GM21529 (cell line): ENCODE results near the gene HAPLN1.

Experiments used
- ATAC-seq: cut with Tn5 transposase; IDR thresholded peaks from one replicate; pipeline ENCODE4 v1.9.1; 2021; ENCODE audit not compliant: unreplicated experiment

Gene HAPLN1

DNA sequence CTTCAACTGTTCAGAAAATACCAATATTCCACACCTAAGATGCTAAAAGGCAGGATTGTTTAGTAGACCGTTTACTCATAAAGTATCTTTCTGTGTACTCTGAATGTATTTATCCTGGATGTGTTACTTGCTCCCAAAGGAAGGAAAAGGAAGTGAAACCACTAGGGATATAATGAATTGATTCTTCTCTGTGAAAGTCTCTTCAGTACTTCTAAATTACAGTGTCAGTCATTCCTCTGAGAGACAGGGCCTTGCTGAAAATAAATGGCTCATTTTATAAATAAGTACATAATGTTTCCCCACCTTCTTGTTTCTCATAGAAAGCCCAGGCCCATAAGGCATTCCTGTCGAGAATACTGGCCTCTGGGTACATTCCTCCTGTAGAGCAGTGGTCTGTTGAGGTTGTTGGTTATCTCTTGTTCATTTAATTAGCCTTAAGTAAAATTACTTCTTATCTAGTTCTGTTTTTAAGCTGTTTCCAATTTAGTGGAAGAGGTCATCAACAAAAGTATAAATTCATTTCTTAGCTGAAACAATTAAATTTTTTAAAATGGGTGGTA is 1.6 kb downstream of the HAPLN1 start:
- ATAC-seq: no peak

- peak; percentile 77 for ATAC-seq
These were observed 2.3 kb downstream of the HAPLN1 start for GRCh38 chr5:83718195-83718825.

- ATAC-seq: no peak
These were observed 5.2 kb downstream of the HAPLN1 start for GRCh38 chr5:83715236-83716065.

DNA sequence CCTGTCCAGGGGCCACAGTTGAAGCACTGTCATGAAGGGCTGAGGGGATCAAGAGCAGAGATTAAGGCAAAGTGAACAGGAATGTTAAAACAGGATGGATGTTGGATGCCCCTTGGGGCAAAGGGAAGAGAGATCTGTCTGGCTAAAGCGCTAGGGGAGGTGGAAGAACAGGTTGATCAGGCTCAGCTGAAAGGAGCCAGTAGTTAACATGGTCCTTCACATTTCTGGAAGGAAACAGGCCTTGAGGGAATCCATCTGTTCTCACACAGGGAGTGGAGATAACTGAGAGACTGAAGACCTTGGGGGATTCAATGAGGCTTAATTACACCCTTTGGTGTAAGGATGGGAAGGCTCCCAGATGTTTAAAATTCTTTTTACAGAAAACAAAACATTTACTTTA is 5.8 kb downstream of the HAPLN1 start:
- ATAC-seq: no peak

GRCh38 chr5:83711982-83712601 is 8.6 kb downstream of the HAPLN1 start:
- peak; percentile 84 for ATAC-seq

GRCh38 chr5:83709973-83710372 is 10.7 kb downstream of the HAPLN1 start:
- ATAC-seq: no peak

DNA sequence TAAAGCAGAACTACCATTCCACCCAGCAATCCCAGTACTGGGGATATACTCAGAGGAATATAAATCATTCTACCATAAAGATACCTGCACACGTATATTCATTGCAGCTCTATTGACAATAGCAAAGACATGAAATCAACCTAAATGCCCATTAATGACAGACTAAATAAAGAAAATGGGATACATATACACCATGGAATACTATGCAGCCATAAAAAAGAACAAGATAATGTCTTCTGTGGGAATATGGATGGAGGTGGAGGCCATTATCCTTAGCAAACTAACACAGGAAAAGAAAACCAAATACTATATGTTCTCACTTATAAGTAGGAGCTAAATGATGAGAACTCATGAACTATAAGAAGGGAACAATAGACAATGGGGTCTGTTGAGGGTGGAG is 12.5 kb downstream of the HAPLN1 start:
- no peak for ATAC-seq

DNA sequence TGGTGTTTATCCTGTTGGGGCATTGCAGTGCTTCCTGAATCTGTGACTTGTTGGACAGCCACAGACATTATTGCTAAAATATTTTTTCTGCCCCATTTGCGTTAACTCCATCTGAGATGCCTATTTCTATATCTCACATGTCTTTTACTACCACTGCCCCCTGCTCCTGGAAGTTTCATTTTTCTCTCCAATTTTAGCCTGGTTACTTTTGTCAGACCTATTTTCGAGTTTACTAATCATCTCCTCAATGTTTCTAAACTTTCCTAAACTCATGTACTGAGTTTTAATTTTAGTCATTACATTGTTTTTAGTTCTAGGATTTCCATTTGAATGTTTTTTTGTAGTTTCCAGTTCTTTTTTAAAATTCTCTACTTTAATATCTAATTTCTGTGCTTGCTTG is 17.6 kb downstream of the HAPLN1 start:
- ATAC-seq: no peak

GRCh38 chr5:83701886-83702285 is 18.8 kb downstream of the HAPLN1 start:
- no peak for ATAC-seq

DNA sequence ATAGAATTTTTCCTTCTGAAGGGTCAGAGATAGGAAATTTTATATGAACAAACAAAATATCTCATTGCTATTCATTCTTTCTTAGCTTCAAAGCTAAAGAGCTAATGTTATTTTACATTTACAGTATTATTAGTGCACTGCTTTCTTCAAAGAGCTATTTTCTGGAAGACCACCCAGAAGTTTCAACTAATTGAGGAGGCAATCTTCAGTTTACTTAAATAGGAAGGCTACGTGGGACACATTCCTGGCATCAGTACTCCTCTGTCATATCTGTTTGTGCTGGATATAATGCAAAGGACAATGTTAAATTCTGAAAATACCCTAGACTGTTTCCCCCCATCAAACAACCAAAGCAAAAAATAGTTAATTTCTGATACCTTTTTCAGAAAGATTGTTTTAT is 30.8 kb downstream of the HAPLN1 start:
- ATAC-seq: no peak

- ATAC-seq: no peak
These were observed 32.4 kb downstream of the HAPLN1 start for GRCh38 chr5:83688281-83688680.

- no peak for ATAC-seq
These were observed 33.5 kb downstream of the HAPLN1 start for GRCh38 chr5:83687124-83687619.

GRCh38 chr5:83686251-83686650 is 34.4 kb downstream of the HAPLN1 start:
- no peak for ATAC-seq

DNA sequence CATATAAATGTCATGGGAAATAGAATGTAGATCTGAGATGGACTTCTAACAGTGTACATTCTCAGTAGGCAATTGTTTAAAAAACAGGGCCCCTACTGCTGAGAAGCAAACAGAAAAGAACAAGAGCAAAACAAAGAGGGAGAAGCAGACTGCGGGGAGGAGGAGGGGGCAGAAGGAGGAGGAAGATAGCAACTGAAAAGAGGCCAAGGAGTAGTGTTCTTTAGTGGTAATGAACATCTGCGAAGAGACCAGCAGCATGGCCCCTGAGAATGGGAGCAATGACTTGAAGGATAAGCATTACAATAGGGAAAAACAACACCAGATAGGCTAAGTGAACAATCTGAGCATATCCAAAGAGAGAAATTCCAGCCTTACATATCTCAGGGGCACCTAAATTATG is 36.8 kb downstream of the HAPLN1 start:
- ATAC-seq: no peak

GRCh38 chr5:83672646-83673045 is 48.0 kb downstream of the HAPLN1 start:
- no peak for ATAC-seq

DNA sequence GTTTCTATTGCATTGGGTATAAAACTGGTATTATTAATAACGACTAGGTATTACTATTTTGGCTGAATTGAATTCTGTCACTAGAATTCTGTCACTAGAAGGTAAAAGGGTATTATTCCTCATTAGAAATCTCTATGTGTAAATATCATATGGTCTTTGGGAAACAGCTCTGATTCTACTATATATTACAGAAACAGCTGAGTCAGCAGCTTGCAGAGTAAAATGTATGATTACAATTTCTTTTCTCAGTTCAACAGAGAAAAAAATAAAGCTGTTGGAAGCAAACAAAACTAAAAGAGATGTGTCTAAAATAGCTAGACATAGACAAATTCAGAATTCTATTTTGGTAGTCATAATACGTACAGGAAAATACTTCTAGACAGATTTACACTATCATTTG is 48.5 kb downstream of the HAPLN1 start:
- no peak for ATAC-seq

DNA sequence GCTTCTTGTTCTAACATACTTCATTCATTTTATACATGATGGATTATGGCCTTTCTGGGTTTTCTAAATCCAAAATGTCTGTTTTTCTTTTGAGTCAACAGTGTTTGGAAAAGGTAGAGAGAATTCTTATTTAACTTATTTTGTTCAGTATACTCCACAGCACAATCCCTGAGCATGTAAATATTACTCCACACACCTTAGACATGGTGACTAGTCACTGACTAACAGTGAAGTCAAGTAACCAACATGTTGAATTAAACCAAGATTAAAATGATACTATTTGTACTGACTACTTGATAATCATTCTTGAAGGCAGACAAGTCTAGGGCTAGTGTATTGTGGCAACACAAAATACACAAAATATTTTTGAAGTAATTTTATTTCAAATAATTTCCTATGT is 55.0 kb downstream of the HAPLN1 start:
- ATAC-seq: no peak

- peak; percentile 55 for ATAC-seq
These were observed 58.1 kb downstream of the HAPLN1 start for GRCh38 chr5:83662558-83662957.

GRCh38 chr5:83657807-83658525 is 62.7 kb downstream of the HAPLN1 start:
- no peak for ATAC-seq

DNA sequence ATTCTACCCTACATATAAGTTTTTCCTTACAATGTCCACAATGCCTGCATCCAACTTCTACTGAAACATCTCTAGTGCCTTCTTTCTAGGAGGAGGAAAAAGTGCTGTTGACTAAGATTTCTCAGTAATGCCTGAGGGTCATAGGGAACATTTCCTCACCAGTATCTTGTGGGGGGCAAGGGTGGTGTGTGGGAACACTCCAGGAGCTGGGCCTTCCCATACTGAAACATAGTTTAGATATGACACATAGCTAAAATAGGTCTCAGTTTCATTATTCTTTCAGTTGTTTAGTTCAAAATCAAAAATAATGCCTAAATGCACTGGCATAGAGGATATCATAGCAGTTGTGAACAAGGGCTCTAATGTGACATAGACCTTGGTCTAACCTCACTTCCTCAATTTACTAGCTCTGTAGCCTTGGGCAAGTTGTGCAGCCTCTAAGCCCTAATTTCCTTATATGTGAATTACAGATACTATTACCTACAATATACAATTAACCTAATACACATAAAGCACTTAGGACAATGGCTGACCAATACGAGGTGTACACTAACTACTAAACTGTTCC is 66.1 kb downstream of the HAPLN1 start:
- peak; percentile 55 for ATAC-seq

GRCh38 chr5:83653669-83654068 is 67.0 kb downstream of the HAPLN1 start:
- peak; percentile 90 for ATAC-seq
